CD4-positive, alpha-beta T cell treated with Interleukin-4 for 4 hours (primary cell): ENCODE data around the gene FAF1.
A peak's percentile ranks its signal among the peaks of the same experiment; 100 is the strongest.

ENCODE experiments used
- DNase-seq: peaks from one replicate; pipeline ENCODE4 v3.0.0-alpha.2; 2020

Gene FAF1

GRCh38 chr1:50977575-50978143, 17.6 kb upstream of the FAF1 start:
- no peak for DNase-seq

- peak; percentile 47 for DNase-seq
Observed at GRCh38 chr1:50976890-50977574, 17.0 kb upstream of the FAF1 start.

DNA sequence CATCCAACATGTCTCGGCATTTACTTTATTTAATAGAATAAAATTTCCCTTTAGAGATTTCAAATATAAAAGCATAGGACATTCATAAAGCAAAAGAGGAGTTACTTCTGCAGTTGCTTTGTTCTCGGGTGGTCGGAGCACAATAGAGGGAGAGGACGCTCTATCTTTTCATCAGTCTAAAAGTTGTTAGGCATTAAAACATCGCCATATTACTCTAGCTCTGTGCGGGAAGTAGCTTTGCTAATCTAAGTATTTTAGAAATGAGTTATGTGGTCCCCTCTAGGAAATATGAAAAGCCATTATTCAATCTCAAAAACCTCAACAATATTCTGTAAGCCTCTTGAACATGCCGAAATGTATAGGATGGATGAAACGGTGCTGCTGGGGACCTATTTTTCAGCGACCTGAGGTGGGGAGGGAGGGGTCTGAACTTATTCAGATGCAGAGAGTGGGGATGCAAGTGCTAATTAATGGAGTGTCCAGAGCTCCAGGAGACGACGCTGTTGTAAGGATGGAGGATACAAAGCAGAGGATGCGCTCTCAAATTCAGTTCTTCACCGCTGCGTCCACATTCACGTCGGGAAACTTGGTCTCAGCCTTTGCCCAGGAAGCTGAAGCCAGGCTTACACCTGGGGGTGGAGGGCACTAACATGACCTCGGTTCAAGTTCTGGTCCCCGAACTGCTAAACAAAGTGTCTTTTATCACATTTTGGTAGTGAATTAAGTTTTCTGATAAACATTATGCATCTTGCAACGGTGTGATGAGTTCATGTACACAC, 16.2 kb upstream of the FAF1 start:
- no peak for DNase-seq

- no peak for DNase-seq
Observed at GRCh38 chr1:50975436-50975835, 15.4 kb upstream of the FAF1 start.

DNA sequence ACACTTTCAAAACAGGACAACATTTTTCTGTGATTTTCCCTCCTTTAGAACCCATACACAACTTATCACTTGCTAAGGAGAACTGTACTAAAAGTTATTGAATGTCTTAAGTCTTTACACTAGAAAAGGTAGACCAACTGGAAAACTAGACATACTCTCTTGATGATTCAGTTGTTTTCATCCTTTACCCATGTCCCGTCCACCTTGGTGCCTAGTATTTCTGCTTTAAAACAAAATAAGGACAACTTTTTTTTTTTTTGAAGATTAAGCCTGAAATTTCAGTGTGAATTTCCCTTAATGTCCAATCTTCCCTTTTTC, 14.5 kb upstream of the FAF1 start:
- DNase-seq = no peak

GRCh38 chr1:50973875-50974617, 14.0 kb upstream of the FAF1 start:
- DNase-seq = no peak

DNA sequence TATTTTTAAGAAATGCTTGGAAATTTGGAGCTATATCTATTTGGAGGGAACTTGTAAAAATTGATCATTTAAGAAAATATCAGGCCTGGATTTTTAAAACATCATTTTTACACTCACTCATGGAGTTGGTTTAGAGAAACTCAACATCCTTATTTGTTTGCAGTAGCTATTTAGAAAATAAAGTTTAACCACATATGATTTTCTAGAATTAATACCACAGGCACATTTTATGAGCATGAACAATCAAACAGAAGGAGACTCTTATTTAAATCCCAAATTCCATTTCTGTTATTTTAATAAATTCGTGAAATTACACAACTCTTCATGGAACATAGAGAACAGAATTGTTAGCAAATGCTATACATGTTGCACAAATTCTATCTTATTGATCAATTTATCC, 13.2 kb upstream of the FAF1 start:
- DNase-seq = no peak

GRCh38 chr1:50972766-50973165, 12.7 kb upstream of the FAF1 start:
- DNase-seq = no peak

GRCh38 chr1:50971748-50972305, 11.8 kb upstream of the FAF1 start:
- no peak for DNase-seq

GRCh38 chr1:50970931-50971582, 11.0 kb upstream of the FAF1 start:
- no peak for DNase-seq

- DNase-seq = no peak
Observed at GRCh38 chr1:50970509-50970887, 10.4 kb upstream of the FAF1 start.

DNA sequence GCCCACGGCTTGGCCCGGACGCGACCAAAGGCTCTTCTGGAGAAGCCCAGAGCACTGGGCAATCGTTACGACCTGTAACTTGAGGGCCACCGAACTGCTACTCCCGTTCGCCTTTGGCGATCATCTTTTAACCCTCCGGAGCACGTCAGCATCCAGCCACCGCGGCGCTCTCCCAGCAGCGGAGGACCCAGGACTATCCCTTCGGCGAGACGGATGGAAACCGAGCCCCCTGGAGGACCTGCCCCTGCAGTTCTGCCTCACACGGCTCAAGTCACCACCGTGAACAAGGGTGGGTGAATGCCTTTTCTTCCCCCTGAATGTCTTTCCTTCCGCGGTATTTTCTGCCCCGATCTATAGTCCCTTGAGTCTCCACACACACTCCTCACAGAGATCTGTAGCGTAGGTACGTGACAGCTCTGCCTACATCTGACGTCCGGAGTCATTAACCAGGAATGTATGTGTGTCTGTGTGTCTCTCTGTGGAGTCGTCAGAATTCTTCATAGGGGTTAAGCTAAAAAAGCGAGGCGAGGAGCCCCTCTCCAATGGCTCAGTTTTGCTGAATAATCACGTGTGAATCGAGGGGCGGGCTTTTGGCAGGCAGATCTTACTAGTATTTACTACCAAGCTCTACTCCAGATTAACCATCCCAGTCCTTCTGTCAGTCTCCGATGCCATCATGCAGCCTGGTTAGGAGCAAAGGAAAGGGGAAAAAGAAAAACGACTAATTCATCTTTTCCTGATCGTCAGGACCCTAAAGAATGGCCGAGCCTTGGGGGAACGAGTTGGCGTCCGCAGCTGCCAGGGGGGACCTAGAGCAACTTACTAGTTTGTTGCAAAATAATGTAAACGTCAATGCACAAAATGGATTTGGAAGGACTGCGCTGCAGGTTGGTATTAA, 9.8 kb upstream of the FAF1 start, which contains the start of gene CDKN2C:
CDKN2C (plus strand) TSS at position 635 of the 898 bp plus-strand sequence; CDS start at position 759, 124 bp downstream.
- peak; percentile 68 for DNase-seq

DNA sequence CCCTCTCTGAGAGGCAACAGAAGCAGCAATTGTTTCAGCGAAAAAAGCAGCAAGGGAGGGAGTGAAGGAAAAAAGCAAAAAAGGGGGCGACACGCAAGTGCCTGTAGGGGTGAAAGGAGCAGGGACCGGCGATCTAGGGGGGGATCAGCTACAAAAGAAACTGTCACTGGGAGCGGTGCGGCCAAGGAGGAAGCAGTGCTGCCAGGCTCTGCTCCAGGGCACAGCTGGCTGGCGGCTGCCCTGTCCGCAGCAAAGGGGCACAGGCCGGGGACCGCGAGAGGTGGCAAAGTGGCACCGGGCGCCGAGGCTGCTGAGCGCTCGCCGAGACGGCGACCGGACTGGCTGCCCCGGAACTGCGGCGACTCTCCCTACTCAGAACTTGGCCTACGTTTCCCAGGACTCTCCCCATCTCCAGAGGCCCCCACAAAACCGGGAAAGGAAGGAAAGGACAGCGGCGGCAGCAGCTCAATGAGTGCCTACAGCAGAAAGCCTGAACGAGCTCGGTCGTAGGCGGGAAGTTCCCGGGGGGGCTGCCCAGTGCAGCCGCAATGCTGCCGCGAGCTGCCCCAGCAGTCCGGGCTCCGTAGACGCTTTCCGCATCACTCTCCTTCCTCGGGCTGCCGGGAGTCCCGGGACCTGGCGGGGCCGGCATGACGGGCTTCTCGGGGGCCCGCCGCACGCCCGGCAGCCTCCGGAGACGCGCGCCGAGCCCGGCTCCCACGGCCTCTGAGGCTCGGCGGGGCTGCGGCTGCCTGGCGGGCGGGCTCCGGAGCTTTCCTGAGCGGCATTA, 8.9 kb upstream of the FAF1 start:
- no peak for DNase-seq

GRCh38 chr1:50968158-50968820, 8.2 kb upstream of the FAF1 start:
- DNase-seq = peak; percentile 81

DNA sequence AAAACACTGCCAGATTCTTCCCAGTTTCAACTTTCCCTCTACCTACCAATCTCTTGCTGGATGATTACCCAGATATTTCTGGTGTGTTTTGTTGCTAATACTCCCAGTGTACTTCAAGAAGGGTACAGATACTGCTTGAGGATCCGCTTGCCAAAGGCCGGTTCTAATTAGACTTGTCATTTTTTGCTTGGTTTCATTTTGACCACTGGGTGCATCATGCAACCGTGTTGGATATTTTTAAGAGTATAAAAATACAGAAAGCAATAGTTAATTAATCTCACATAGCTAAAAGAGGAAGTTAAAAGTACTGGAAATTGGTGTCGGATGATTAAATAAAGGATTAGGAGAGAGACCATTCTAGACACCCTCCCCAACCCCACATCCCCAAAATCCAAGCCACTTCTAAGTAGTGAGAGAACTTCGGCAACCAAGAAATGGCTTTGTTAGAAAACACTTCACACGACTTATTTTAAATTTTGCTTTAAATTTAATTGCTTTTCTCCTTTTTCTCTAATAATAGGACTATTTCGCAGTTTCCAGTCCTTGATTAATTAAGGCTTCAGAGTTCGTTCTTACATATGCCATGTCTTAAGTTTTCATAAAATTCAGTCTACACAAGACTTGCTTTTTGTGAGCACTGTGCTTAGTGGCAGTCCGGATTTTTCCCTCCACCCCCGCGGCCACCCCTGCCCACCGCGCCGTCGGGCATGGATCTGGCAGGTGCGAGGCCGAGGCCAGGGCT, 7.5 kb upstream of the FAF1 start:
- DNase-seq = no peak

- DNase-seq = no peak
Observed at GRCh38 chr1:50966991-50967390, 6.9 kb upstream of the FAF1 start.

DNA sequence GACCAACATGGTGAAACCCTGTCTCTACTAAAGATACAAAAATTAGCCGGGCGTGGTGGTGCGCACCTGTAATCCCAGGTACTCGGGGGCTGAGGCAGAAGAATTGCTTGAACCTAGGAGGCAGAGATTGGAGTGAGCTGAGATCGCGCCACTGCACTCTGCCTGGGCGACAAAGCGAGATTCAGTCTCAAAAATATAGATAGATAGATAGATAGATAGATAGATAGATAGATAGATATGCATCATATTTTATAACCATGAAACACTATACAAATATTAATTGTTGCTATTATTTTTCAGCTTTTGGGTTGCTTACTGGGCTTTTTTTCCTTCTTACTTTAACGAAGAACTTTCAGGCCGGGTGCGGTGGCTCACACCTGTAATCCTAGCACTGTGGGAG, 4.8 kb upstream of the FAF1 start:
- no peak for DNase-seq

DNA sequence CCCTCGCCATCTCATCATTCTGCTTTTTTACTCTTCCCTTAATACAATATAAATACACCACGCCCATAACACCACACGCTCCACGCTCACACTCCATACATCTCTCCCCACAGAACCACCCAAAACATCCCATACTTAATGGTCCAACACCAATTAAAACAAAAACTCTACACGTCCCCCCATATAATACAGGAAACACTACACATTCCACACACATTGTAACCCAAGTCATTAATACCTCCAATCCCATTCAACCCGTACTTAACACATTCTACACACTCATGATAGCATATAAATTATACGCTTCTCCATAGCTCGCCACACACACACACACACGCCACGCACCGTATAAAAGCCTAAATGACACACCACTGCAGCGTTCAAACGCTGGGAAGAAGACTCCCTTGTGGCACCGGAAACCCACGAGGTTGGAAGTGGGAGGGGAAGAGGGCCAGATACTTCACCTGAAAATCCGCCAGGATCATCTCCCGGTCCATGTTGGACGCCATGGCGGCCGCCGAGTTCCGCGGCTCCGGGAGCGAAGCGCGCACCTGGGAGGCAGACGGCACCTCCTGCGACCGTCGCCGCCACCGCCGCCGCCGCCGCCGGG, 659 bp downstream of the FAF1 start:
- DNase-seq = peak; percentile 37

DNA sequence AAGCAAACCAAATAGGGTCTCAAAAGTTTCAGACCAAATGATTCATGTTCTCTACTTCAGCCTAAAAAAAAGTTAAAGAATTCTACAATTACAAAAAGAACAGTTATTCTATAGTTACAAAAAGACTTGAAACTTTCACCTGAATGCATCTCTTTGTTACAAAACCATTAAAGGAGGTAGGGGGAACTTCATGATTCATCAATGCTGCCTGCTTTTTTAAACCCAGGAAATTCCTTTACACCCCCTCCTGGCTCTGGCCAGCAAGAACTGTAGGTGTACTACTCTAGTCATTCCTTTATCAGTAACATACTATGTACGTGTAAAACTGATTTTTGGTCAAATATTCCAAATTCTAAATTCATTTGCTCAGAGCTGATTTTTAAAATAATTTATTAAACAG, 5.0 kb downstream of the FAF1 start:
- DNase-seq = no peak
